NCI-H146 treated with DMSO at 0.1 percent for 48 hours (cell line): Measurements from ENCODE around the gene C6orf58.

Source experiments
- DNase-seq: peaks from one replicate; lab custom pipeline; 2025; ENCODE audit not compliant: unreplicated experiment; lab: John Stamatoyannopoulos, UW

C6orf58 gene

DNA sequence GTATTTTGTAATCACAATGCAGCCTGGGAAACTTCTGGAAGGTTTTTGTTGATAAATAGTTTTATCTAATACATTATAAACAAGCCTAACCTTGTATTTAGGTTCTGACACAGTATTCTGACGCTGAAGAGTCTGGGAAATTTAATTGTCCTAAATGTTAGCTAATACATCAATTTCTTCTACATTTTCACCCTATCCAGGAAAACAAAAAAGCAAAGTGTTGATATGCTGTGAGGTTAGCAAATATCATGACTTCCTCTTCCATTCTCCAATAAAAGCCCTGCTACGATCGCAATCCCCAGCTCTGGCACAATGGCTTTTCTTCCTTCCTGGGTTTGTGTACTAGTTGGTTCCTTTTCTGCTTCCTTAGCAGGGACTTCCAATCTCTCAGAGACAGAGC is at the start of gene C6orf58:
C6orf58 (plus strand) TSS at position 301 of the 400 bp plus-strand sequence; CDS start at position 313, 12 bp downstream.
- no peak for DNase-seq

DNA sequence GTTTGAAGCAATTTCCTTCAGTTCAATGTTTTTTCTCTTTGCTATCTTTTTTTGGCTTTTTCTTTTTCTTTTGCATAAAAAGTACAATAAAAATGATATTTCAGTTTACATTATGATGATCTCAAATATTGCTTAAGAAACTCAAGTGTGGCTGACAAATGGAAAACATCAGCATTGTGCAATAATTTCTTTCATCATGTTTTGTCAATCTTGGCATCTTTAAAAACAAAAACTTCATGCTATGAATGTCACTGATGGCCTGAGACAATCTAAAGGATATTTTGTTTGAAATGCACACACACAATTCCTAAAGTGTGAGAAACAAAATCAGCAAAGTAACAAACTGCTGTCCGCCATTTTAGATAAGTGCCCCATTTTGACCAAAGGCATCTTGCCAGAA is 44.0 kb upstream of the C6orf58 start:
- no peak for DNase-seq

DNA sequence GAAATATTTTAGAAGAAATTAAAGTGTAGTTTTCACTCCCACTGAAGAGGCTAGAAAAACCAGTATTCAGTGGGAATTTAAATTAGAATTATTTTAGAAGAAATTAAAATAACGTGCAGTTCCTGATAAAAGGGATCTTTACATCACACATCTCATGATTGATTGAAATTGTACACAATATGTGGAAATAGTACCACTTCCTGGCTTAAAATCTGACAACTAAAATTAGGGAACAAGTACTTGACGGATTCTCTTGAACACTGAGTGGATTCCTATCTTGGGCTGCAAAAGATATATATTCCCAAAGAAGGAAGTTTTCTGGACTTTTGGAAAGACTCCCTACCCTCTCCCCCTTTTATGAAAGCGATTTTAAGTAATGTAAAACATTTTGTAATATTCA is 43.2 kb upstream of the C6orf58 start:
- DNase-seq: no peak

DNA sequence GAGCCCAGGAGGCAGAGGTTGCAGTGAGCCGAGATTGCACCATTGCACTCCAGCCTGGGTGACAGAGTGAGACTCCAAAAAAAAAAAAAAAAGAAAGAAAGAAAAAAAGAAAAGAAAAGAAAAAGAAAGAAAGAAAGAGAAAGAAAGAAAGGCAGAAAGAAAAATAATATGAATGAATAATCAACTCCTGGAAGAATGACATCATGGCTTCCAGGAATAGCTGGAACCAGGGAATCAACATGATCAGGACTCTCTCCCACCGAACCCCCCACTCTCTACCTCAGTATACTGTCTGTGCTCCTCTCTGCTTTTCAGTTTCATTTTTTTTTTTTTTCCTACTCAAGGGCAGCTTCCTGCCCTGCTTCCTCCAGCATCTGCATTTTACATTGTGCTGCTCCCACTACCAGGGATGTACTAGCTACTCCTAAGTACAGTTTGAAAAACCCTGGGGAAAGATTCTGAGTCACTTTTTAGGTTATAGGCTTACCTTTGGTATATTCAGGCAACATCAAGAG is 38.2 kb upstream of the C6orf58 start:
- no peak for DNase-seq

DNA sequence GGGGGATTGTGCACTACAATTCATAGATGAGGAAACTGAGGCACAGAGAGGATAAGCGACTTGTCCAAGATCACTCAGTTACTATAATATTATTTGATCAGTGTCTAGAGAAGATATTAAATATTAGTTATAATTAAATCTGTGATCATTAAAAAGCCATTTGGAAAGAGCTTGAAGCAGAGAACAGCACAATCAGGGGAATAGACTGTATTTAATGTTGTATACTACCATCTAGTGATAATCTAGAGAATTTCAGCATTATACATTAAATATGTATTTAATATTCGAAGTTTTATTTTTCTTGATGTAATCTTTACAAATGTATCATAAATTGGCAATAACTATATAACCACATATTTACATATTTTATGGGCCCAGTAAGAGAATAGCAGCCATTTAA is 37.7 kb upstream of the C6orf58 start:
- peak; percentile 42 for DNase-seq

DNA sequence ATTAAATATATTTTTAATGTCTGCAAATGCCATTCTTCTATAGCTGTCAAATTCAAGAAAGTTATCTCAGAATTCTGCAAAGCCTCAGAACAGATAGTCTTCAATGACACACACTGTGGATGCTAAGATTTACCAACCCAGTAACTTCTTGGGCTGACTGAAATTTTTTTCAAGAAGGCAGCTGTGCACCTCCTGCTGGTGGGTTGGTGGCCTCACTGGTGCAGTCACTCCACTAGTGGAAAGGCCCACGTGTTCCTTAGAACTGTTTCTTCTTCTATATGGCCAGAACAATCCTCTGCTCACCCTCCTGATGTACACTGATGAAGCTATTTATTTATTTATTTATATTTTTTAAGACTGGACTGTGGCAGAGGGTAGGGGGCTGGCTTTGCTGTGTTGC is 29.8 kb upstream of the C6orf58 start:
- no peak for DNase-seq

DNA sequence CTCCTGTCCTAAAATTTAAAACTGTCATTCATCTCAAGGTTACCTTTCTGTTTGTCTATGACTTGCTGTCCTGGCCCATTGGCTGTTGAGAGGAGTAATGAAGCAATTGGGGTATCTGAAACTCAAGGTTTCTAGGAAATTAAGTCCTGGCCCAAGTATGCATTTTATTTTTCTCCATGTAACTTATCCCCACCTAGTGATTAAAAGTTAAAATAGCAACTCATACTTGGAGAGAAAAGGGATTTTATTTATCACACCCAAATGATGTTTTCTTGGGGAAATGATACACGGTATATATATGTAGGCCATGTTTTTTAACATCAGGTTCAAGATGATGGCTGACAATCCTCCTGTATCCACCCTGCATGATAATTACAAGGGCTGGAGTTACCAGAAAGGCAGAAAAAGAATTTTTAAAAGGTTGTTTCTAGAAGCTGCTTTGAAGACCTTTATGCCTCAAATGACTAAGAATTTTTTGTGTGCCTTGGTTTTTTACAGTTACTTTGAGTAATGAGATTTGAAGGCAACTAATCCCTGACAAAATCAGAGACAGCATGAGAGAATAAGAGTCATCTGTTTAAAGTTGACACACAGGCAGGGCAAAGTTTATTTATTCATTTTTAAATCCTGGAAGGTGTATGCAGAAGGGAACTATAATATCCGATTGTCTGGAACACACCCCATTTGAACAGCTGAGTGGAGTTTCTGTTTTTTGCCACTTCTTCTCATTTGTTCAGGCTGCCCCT is 28.9 kb upstream of the C6orf58 start:
- DNase-seq: no peak

DNA sequence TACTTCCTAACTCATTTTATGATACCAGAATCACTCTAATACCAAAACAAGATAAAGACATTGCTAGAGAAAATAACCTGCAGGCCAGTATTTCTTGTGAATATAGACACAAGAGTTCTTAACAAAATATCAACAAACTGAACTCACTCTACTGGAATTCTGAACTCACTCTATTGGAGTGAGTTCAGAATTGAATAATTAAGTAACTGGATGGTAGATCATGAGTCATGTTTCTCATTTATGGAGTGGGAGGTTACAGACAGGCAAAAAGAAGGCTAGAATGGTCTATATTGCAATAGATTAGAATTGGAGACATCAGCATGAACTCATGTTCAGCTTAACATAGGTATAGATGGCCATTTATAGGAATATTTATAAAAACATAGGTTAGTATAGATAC is 26.6 kb upstream of the C6orf58 start:
- no peak for DNase-seq

DNA sequence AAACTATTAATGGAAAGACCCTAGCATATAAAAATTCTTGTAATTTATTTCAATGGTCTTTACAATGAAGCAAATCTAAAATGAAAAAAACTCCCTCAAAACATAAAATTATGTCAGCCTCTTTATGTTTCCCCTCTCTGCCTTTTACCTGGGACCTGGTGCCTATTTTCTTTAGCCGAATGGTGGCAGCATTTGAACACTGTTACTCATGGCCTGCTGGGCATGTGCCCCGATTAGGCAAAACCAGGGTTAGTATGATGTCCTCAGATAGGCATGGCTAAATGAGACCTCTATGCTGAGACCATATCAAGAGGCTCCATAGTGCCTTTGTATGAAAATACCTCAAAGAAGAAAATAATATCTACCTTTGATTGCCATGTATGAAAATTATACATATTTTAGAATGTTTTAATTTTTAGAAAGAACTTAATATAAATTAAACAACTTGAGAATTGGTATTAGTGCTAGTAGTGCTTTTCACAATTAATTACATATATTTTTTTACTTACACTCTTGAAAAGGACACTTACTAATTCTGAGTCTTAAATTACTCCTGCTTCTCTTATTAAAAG is 22.5 kb upstream of the C6orf58 start:
- peak; percentile 59 for DNase-seq

DNA sequence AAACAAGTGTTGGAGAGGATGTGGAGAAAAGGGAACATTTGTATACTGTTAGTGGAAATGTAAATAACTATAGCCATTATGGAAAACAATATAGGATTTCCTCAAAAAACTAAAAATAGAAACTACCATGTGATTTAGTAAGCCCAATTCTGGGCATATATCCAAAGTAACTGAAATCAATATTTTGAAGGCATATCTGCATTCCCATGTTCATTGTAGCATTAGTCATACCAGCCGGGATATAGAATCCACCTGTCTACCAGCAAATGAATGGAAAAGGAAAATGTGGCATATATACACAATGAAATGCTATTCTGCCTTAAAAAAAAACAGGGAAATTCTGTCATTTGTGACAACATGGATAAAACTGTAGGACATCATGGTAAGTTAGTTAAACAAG is 15.3 kb upstream of the C6orf58 start:
- no peak for DNase-seq

DNA sequence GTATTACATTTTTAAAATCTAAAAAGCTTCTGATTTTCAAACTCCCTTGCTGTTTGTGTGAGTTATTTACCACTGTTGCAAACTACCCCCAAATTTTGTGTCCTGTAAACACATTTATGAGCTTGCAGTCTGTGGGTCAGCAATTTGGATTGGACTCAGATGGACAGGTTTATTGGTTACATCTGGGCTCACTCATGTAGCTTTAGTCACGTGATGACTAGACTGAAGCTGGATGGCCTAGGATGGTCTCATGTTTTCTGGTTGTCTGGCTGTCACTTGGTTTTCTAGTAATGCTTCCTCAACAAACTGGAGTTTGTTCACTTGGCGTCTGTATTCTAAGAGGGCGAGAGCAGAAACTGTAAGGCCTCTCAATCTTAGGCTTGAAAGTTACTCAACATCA is 12.2 kb upstream of the C6orf58 start:
- DNase-seq: no peak

DNA sequence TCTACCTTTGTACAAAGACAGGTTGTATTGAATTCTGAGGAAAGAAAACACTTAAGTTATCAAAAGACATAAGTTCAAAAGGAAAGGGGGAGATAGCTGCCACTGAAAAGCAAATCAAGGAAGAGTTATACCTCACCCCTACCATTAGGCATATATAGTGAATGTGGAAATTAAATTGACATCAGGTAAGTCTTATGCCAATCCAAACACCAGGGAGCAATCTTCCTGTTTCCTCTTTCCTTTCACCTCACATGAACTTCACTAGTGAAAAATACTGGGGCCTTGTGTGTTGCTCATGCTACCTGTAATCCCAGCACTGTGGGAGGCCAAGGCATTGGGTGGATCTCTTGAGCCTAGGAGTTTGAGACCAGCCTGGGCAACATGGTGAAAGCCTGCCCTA is 10.9 kb upstream of the C6orf58 start:
- no peak for DNase-seq

DNA sequence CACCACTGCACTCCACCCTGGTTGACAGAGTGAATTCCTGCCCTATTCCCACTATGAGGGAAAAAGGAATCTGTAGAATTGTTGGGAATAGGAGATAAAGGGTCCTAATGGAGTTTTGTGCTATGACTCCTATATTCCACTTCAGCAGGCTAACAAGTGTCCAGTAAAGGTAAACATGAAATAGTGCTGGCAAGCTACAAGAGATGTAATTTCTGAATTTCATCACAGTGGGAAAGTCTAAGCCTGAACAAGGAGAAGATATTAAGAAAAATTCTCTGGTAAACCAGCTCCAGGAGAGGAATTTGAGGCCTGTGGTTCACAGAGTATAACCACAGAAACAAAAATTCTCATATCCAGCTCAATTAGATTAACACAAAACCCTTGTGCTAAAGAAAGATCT is 10.3 kb upstream of the C6orf58 start:
- DNase-seq: no peak

DNA sequence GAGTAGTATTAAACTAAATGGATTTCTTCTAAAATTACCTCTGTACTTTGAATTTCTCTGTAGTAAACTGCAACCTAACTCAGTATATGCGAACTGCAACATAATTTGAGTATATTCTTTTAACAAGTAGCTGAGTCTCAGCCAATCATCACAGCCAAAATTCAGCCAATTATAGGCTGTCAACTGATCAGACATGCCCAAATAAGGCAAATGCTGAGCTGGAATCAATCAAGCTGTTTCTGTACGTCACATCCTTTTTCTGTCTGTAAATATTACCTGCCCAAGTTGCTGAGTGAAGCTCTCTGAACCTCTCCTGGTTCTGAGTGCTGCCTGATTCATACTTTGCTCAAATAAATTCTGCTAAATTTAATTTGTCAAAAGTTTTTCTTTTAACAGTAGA is 9.5 kb upstream of the C6orf58 start:
- DNase-seq: no peak

DNA sequence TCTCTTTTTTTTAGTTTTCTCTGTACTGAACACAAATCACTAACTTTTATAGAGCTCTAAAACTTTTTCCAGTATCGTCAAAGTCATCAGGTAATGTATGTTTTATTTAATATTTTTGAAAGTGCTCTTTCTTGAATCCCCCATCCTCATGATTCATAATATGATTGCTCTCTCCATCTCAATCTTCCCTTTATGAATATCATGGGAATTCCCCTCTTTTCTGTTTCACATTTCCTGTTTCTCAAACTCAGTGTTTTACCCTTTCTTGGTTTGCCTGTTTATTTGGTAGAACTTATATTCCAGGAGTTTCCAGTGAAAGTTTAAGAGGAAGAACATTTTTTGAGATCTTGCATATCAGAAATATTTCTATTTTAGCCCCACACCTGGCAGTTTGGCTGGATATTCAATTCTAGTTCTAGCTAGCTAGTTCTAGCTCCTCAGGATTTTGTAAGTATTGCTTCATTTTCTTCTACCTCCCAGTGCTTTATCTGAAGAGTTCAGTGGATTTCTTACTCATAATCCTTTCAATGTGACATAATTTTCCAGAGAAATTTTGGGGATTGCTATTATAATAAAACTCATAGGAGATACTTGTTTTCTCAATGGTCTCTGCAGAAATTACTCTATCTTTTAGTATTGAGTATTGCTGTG is 6.1 kb upstream of the C6orf58 start:
- no peak for DNase-seq

DNA sequence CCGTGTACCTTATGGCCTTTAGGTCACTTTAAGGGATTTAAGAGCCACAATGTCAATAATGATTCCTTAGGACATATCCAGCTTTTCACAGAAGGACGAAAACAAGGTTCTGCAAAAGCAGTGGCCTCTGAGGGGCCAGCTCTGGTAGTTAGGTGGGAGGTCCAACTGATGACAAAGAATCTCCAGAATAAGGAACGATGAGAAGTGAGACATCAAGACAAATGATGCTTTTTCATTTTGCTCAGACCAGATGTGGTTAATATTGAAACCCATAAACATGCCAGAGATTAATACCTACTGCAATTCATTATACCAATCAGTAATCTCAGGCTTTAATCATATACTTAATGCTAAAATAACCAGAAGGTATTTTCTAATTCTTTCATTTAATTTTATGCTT is 1.9 kb downstream of the C6orf58 start:
- DNase-seq: no peak

DNA sequence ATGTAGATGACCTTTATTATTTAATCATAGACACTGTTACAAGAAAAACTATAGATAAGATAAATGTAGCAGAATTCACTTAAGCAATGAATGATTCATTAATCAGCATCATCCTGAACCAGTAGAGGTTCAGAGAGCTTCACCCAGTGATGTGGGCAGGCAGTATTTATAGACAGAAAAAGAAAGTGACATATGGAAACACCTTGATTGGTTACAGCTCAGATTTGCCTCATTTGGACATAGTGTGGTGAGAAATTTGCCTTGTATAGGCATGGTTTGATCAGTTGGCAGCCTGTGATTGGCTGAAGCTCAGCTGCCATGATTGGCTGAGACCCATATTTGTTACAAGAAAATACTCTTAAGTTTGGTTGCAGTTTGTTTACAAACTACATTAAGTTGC is 4.6 kb downstream of the C6orf58 start:
- DNase-seq: no peak

DNA sequence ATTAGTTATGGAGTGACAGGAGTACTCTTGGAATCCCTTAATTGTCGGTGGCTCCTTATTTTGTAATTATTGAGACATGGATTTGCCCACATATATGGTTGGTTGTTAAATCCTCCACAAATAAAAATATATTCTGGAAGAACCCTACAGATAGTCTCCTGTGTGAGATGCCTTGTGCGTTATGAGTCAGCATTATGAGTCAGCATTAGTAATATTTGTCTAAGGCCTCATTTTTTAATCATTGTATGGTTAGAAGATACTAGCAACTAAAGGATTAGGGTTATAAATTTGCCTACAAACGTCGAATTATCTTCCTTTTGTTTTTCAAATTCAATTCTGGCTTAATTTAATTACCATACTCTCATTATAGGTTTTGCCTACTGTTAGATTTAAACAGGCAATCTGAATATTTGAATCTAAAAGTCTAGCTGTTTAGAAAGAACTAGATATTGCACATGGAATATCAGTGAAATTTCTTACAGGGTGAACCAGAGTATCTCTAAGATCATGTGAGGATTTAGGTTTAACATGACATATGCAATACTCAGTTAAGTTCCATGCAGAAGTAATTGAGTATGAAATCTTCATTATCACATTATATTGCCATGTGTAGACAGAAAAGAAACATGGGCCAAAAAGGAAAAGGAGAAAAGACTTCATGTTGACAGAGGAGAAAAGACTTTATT is 5.9 kb downstream of the C6orf58 start:
- no peak for DNase-seq

DNA sequence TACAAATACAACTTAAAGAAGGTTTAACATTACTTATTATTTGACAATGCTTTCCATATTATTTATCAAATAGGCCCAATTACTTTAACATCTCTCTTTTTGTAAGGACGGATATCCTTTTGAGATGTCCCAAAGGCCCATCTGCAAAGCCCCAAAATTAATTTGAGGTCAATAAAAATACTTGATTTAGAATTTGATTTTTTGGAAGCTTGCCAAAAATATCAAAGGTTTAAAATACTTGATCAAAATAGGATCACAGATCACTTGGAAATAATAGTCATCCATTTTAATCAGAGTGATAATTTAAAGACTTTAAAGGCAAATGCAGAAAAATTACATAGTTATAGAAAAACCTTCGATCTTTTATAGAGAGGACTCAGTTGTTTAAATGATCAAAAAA is 8.1 kb downstream of the C6orf58 start:
- DNase-seq: no peak

DNA sequence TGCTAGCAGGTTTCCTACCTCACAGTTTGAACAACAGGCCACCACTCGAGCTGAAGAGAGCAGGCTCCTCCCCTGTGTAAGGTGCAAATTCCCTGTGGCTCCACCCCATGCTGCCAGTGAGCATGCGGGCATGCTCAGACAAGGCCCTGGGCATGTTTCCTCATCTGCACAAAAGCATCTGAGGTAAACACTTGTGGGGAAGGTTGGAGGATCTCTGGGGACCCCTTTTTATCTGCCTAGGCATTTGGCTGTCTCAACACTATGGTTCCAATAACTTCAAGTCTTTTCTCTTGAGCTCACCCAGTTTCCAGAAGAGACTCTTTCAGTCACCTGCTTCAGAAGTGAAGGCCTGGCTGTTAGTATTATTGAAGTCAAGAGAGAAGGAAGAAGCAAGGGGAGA is 9.4 kb downstream of the C6orf58 start:
- DNase-seq: no peak

DNA sequence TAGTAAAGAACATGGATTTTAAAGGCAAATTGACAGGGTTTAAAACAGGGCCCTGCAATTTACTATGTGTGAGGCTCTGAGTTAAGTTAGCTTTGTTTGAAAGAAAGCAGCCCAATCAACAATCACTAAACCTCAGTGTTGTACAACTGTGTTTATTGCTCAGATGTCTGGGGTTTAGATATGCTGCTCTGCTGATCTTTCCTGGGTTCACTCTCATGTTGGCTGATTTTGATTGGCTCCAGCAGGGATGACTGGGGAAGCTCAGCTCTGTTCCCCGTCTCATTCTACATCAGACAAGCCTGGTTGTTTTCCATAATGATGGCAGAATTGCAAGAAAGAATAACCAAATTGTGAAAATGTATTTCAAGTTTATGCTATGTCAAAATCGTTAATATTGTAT is 10.9 kb downstream of the C6orf58 start:
- no peak for DNase-seq

DNA sequence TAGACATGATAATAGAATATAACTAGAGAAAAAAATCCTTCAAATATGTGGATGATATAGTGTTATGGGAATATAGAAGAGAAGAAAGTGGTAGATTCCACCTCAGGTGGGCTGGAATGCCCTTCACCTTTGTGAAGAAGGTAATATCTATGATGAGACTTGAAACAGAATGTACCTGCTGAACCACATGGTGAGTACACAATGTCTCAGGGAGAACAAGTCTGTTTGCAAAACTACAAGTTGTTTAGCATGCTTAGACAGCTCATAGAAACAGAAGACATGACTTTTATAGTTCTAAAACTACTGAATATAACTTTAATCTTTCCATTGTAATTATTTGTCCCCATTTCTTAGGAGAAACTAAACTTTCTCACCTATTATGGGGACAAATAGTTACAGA is 12.2 kb downstream of the C6orf58 start:
- no peak for DNase-seq
